Right lobe of liver (tissue), 6 donors: Measurements from ENCODE around the gene MFN2. TPM values are rescaled to one million over a fixed set of nuclear protein-coding genes. Genes with fewer than 3 reads are reported as not detected.

Experiments
- ATAC-seq, 4 donors: fragments of 200-7000 bp; cut with Tn5 transposase; one replicate each; pipeline ENCODE4 v1.9.1; 2020; ENCODE audit warnings: mild to moderate bottlenecking in 4 of 4, moderate library complexity in 4 of 4
- DNase-seq, 3 donors: peaks; one replicate each; pipeline ENCODE4 v3.0.0-alpha.2; 2020
- H3K27ac ChIP-seq, 3 donors: fragments of 200-600 bp; one replicate each; pipeline ENCODE4 v1.8.0; 2022
- H3K27me3 ChIP-seq, 2 donors: fragments of 200-600 bp; one replicate each; pipeline ENCODE4 v1.8.0; 2022
- H3K36me3 ChIP-seq, 4 donors: fragments of 200-600 bp; sonication (generic) in 1 of 4; one replicate each; pipeline versions ENCODE4 v1.5.1 to v1.8.0; 2017 to 2022; ENCODE audit warnings: control low read depth in 1 of 4
- H3K4me1 ChIP-seq, 4 donors: fragments of 200-600 bp; sonication (generic) in 1 of 4; one replicate each; pipeline versions ENCODE4 v1.5.1 to v1.8.0; 2017 to 2022; ENCODE audit warnings: control low read depth in 1 of 4
- H3K4me3 ChIP-seq, 3 donors: fragments of 200-600 bp; one replicate each; pipeline ENCODE4 v1.8.0; 2022
- H3K9me3 ChIP-seq, 4 donors: fragments of 200-600 bp; sonication (generic) in 1 of 4; one replicate each; pipeline versions ENCODE4 v1.5.1 to v1.8.0; 2017 to 2022; ENCODE audit warnings: control low read depth in 1 of 4
- CTCF ChIP-seq, 4 donors: fragments of 200-600 bp in 3 of 4; fragments of 450-650 bp in 1 of 4; IDR thresholded peaks; one replicate each; pipeline versions ENCODE4 v1.5.1 to v1.8.0; 2016 to 2022; ENCODE audit warnings: antibody characterized with exemption in 4 of 4, mild to moderate bottlenecking in 2 of 4
- POLR2A ChIP-seq: fragments of 450-650 bp; IDR thresholded peaks from one replicate; pipeline ENCODE4 v1.6.1; 2017; ENCODE audit warnings: antibody characterized with exemption, mild to moderate bottlenecking
- WGBS: methylation state at CpG from one replicate; pipeline ENCODE4 v1.1.6; 2018; ENCODE audit warnings: low coverage, low lambda C conversion rate; ENCODE audit not compliant: insufficient coverage; ENCODE audit errors: missing lambda C conversion rate; 5-methylcytosine and 5-hydroxymethylcytosine counted together
- intact Hi-C, 2 donors: fragments of 100-400 bp; cut with DNase I; formaldehyde crosslinking; loops; one replicate each; pipeline versions ENCODE4 v1.11.2 to v1.14.1; 2022
- total RNA-seq, 6 experiments: library from RNA; depleted of rRNA in 2 of 6; stranded (reverse); fragments of >200 nt in 2 of 6; fragmentation: NEBNext Ultra II Directional in 3 of 6; extraction: Animal tissue kit (Norgen Biotek cat#: 25700) in 3 of 6; gene quantifications; one replicate each; pipeline versions ENCODE4 v1.1.0 to v1.2.4, GENCODE V29; 2016 to 2023
- donor health status: DM: no; HTN: yes; CAD: no.
- donor health status: DM: no; HTN: no; CAD: no.
- donor health status: DM: no; HTN: no; CAD: no.
- donor health status: DM: no; HTN: yes; CAD: no.
- donor health status: DM: no; HTN: yes; CAD: no.

The MFN2 gene
- total RNA-seq, 6 experiments from 2014 or later = 46.2 to 64.0 (median 61.7) TPM

GRCh38 chr1:11942280-11942679, 38.0 kb upstream of the MFN2 start:
- no peak for ATAC-seq
- H3K9me3 ChIP-seq = no peaks in the 10 kb centered on the region
- intact Hi-C loops = no loop called here
- TF ChIP-seq POLR2A (no peak), CTCF (IDR thresholded peaks at IDR 0.05) (no peak)
- H3K36me3 ChIP-seq = peaks cover 0 to 4% (median under 1%) of the 10 kb centered on the region in 4 donors
- no peak for DNase-seq
- no peaks in the 10 kb centered on the region for H3K27me3 ChIP-seq
- H3K27ac ChIP-seq = no peak overlapping the region
- peaks cover 0 to 15% (median 3%) of the 10 kb centered on the region in 4 donors for H3K4me1 ChIP-seq
- WGBS = 91% methylated on average over 3 of the region's 4 CpGs
- H3K4me3 ChIP-seq = no peak overlapping the region

- Histone ChIP-seq H3K4me3 (no peak overlapping the region), H3K27me3 (no peaks in the 10 kb centered on the region), H3K4me1 (peaks cover 0 to 15% (median 3%) of the 10 kb centered on the region in 4 donors), H3K36me3 (peaks cover 0 to 4% (median 2%) of the 10 kb centered on the region in 4 donors), H3K9me3 (no peaks in the 10 kb centered on the region), H3K27ac (no peak overlapping the region)
- WGBS = 90% methylated on average over 2 of the region's 4 CpGs
- no peak for TF ChIP-seq POLR2A
- TF ChIP-seq CTCF (IDR thresholded peaks at IDR 0.05) = no peak
- ATAC-seq = no peak
- intact Hi-C loops = no loop called here
- no peak for DNase-seq
Observed at GRCh38 chr1:11943619-11944018, 36.6 kb upstream of the MFN2 start.

- H3K9me3 ChIP-seq = no peaks in the 10 kb centered on the region
- DNase-seq (no peak), ATAC-seq (no peak)
- H3K27ac ChIP-seq = no peak overlapping the region
- intact Hi-C loops = no loop called here
- TF ChIP-seq POLR2A (no peak), CTCF (IDR thresholded peaks at IDR 0.05) (no peak)
- peaks cover 0 to 15% (median 3%) of the 10 kb centered on the region in 4 donors for H3K4me1 ChIP-seq
- no peak overlapping the region for H3K4me3 ChIP-seq
- WGBS = 75% methylated on average over 3 of the region's 12 CpGs
- peaks cover 0 to 4% (median 2%) of the 10 kb centered on the region in 4 donors for H3K36me3 ChIP-seq
- H3K27me3 ChIP-seq = no peaks in the 10 kb centered on the region
Observed at GRCh38 chr1:11944358-11944931, 35.8 kb upstream of the MFN2 start.

- TF ChIP-seq CTCF (IDR thresholded peaks at IDR 0.05) (no peak), POLR2A (no peak)
- H3K4me1 ChIP-seq = no peaks in the 10 kb centered on the region
- H3K27me3 ChIP-seq = no peaks in the 10 kb centered on the region
- ATAC-seq (no peak), DNase-seq (no peak)
- no peak overlapping the region for H3K27ac ChIP-seq
- 72% methylated on average over 3 of the region's 3 CpGs for WGBS
- H3K4me3 ChIP-seq = no peak overlapping the region
- intact Hi-C loops = no loop called here
- peaks cover 0 to 24% (median 4%) of the 10 kb centered on the region in 4 donors for H3K36me3 ChIP-seq
- no peaks in the 10 kb centered on the region for H3K9me3 ChIP-seq
Observed at GRCh38 chr1:11946647-11947046, 33.6 kb upstream of the MFN2 start.
